Mesenteric fat pad (tissue), 1 donor: ENCODE measurements around the gene CD69. TPM values are rescaled to one million over a fixed set of nuclear protein-coding genes. Genes with fewer than 3 reads are reported as not detected.

Experiments used
- DNase-seq: peaks from one replicate; pipeline ENCODE4 v3.0.0-alpha.2; 2020; ENCODE audit warnings: low spot score
- total RNA-seq: library from RNA; stranded (reverse); fragmentation: NEBNext Ultra II Directional; extraction: Animal tissue kit (Norgen Biotek cat#: 25700); gene quantifications from one replicate; pipeline ENCODE4 v1.2.1, GENCODE V29; 2021
- donor health status: DM: yes; HTN: yes; CAD: no.

CD69 gene
- total RNA-seq, 1 donor from 2014 or later: 11.9 TPM

DNA sequence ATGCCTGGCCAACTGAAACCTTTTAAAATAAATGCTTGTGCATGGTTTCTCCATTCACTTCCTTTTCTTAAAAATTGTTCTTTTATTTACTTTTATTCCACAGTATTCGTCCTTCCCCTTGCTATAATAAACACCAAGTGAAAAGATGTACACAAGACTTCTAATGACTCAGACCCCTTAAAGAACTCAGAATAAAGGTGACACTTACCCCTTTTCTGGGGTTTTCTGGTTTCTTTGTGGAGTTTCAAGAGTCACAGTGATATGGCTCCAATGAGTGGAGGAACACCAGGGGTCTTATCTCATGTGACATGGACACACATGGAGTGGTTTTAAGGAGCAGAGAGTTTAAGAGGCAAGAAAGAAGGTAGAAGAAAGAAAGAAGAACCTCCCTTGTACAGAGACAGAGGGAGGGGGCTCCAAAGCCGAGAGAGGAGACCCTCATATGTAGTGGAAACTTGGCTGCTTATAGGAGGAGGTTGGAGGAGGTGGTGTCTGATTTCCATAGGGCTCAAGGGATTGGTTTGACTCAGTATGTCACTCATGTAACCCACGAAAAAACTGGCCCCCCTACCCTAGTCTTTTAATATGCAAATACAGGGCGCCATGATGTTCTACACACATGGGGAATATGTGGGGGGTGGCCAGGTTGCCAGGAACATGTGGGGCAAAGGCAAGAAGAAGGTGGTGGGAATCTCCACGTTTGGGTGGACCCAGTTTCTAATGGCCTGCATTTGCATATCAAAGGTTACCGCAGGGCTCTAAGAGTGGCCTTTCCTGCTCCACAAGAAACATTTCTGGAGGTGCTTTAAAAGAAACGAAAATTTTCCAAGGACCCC, 22.1 kb upstream of the CD69 start:
- no peak for DNase-seq

DNA sequence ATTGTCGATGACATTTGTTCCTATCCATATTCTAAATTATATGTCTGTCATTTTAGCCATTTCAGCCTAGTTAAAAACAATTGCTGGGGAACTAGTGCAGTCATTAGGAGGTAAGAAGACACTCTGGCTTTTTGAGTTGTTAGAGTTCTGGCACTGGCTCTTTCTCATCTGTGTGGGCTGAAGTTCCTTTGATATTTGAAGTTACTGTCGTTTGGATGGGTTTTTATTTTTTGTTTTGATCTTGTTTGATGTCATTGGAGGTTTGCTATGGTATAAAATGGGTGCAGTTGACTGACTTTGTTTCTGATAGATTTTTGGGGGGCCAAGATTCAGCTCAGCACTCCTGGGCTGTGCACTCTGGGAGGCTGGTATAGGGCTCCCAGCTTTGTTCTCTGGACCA, 20.7 kb upstream of the CD69 start:
- DNase-seq: no peak

- no peak for DNase-seq
These were observed 18.5 kb upstream of the CD69 start for GRCh38 chr12:9779209-9779608.

DNA sequence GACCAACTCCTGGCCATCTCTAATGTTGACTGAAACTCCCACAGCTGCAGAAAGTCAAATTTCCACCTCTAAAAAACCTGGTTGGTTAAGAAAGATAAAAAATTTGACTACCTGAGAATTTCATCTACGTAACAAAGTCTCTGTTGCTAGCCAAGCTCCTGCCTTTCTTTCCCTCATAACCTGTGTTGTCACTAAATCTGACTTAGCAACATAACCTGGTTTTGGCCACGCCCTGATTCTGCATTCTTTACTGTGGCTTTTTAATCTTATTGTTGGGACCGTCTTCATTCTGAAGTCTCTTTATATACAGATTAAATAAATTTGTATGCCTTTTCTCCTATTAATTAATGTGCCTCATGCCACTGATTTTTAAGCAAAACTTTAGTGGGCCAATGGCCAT, 16.1 kb upstream of the CD69 start:
- no peak for DNase-seq

DNA sequence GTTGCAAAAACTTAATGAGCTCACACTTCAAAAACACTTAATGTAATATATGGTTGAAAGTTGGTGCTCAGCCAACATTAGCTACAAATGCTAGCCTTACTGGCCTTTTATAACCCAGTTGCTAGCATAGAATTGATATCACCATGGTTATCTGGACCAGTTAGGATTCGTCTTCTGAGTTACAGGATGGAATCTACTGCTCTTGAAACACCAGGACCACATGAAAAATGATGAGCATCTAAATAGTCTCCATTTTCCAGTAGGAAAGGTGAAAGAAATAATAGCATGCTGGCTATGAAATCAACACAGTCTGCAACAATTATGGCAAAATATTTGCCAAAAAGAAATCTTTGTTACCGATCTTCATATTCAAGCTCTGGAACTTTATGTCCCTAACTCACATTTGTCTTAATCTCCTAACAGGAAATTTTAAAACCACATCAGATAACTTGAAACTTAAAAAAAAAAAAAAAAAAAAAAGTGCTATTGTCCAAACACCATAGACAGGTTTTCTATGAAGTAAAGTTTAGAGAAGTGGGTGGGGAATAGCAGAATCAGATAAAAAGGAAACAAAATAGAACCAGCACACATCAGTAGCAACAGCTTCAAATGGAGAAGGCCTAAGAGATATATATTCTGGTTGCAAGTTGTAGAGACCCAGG, 12.6 kb upstream of the CD69 start:
- no peak for DNase-seq

DNA sequence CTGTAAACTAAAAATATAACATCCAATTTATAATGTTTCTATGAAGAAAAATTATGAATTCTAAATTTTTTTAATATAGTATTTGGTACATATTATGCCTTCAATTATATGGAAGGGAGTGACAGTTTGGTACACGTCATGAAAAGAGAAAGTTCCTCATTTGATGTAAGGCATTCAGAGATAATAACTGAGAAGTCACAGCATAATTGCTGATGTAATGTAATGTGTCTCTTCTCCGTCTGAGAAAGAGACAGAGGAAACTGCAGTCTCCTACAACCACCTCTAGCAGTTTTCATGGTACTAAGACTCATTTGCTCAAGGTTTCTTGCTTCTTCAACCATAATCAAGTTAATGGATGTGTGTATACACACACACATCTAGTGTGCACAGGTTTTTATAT, 2.3 kb upstream of the CD69 start:
- no peak for DNase-seq

- DNase-seq: no peak
These were observed 1.7 kb upstream of the CD69 start for GRCh38 chr12:9762369-9762768.

GRCh38 chr12:9761419-9761781, 699 bp upstream of the CD69 start:
- no peak for DNase-seq

- DNase-seq: no peak
These were observed 581 bp downstream of the CD69 start for GRCh38 chr12:9760120-9760519.

- no peak for DNase-seq
These were observed 1.0 kb downstream of the CD69 start for GRCh38 chr12:9759694-9760093.

GRCh38 chr12:9758119-9758518, 2.6 kb downstream of the CD69 start:
- no peak for DNase-seq

- DNase-seq: no peak
These were observed 3.2 kb downstream of the CD69 start for GRCh38 chr12:9757433-9758025.

DNA sequence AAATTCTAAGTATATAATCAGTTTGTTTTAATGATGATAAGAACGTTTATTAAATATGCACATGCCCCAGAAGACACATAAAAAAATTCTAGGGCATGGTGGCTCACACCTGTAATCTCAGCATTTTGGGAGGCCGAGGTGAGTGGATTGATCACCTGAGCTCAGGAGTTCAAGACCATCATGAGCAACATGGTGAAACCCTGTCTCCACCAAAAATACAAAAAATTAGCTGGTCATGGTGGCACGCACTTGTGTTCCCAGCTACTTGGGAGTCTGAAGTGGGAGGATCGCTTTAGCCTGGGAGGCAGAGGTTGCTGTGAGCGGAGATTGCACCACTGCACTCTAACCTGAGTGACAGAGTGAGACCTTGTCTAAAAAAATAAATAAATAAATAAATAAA, 4.0 kb downstream of the CD69 start:
- DNase-seq: no peak

DNA sequence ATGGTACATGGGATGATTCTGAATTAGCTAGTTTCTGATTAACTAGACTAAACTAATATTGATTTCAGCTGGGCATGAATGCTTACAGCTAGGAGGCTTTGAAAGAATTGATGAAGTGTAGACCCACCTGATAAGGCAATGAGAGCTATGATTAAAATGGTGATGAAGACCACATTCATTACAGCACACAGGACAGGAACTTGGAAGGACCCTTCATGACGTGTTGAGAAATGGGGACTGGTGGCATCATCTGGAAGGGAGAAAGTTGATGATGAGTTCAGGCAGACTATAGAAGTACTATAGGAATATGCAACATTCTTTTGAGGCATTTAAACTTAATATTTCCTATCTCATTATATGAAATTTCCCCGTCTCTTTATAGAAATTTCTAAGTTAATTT, 4.5 kb downstream of the CD69 start:
- no peak for DNase-seq

DNA sequence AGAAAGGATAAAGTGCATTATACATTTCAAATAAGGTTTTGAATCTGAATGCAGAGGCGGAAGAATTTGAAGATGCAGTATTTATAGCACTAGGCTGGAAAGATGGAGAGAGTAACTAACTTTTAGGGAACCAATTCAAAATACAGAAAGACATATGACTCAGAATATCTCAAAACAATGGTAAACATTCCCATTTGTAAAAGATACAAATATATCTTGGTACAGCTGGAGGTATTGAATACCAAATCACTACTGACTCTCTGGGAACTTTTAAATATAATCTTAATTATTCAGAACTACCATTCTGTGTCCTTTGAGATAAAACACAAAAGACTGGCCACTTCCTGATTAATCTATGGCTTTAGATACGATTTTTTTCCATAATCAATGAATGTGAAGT, 5.1 kb downstream of the CD69 start:
- no peak for DNase-seq

DNA sequence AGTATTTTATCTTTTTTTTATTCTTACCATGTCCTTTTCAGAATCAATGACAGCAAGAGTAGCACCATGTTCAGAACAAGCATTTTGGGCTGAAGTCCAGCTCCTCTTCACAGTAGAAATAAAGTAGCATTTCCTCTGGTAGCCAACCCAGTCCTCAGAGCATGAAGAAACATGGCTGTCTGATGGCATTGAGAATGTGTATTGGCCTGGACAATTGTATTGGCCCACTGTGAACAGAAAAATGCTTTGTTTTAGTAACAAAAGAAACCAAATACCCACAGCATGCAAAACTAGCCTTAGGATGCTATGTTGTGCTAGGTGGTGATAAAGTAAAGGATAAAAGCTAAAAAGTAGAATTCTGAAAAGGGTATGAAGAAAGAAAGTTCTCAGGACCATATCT, 5.7 kb downstream of the CD69 start:
- no peak for DNase-seq

DNA sequence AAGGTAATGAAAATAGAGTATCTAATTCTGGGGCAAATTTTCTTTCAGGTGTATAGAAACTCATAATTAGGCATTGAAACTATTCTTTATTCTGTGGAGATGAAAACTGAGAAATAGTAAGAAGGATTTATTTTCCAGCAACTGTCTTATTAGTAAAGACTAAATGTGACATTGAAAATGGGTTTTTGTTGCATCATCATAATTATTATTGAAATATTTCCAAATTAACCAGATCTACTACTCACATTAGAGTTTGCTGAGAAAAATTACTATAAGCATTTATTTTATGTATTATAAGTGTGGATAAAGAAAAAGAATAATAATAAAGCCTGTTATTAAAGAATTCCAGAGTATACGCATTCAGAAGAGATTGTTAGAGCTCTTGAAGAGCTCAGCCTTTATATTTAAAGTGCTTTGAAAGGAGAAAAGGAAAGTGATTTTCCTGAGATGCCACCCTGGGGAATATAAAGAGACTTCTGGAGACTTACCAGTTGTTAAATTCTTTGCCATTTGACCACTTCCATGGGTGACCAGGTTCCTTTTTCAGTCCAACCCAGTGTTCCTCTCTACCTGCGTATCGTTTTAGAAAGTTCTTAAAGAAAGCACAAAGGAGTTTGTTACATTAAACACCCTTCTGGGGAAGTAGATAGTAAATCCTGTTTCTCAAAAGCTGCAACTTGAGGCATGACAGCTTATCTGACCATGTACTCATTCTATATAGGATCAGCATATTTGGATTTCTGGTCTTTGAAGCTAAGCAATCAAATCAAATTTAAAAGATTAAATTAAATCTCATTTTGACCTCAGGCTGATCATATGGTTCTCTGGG, 6.4 kb downstream of the CD69 start:
- no peak for DNase-seq

- no peak for DNase-seq
These were observed 7.2 kb downstream of the CD69 start for GRCh38 chr12:9753498-9753897.

DNA sequence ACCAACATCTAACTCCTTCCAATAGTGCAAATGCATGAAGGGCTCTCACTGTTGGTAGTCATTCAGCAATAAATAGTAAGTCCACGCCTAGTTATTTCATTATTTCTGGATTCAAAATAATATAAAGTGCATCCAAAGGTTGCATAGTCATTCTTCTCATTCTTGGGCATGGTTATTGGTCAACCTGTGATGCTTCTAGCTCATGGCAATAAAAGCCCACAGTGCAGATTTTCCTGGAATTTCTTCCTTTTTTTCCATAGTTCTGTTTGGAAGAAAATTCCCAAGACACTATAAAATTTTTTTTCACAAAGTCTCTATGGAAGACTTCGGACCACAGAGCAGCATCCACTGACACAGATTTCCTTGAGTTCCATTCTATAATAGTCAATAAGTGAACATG, 7.6 kb downstream of the CD69 start:
- DNase-seq: no peak

GRCh38 chr12:9752145-9752933, 8.4 kb downstream of the CD69 start:
- no peak for DNase-seq
